ENCODE measurements around the gene YRDC. TPM values are rescaled to one million over a fixed set of nuclear protein-coding genes. Genes with fewer than 3 reads are reported as not detected.
A peak's percentile ranks its signal among the peaks of the same experiment; 100 is the strongest.

YRDC gene
- total RNA-seq, 1 experiment from 2014 or later, result 41.4 TPM

DNA sequence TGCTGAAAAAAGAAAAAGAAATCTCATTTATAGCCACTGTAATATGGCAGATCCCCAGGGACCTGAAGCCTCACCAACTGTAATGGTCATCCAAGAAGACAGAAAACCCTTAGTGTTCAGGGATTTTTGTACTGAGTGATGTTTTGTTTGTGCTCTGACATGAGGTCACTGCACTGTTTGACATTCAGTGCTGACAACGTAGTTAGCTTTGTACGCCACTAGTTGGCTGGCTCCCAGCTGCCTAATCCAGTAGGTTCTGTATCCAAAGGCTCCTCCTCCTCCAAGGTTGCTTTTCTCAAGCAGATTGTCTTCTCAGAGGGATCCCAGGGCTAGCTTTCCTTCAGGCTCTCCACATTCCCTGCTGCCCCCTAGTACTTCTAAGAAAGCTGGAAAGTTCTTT lies 9.5 kb upstream of the YRDC start:
- ChIA-PET CTCF (no interaction called here), RAD21 (ENCODE audit: low non-redundant PET in 1 of 2, low total read pairs in 2 of 2, uncharacterized antibody in 2 of 2, unreplicated experiment in 2 of 2) (no interaction called here), POLR2A (no interaction called here)
- H4K20me1 ChIP-seq (ENCODE audit: insufficient read depth), result no peaks in the 10 kb centered on the region
- H3K4me3 ChIP-seq (replicated peaks in 1 of 2; ENCODE audit: low read depth in 1 of 2, low read length in 2 of 2), result no peak overlapping the region
- no peak for DNase-seq (ENCODE audit: low read depth, low spot score)
- no peaks in the 10 kb centered on the region for H3K9me3 ChIP-seq (ENCODE audit: control insufficient read depth in 1 of 2, insufficient read depth in 1 of 2, low read depth in 1 of 2, low read length in 2 of 2)
- H3K4me2 ChIP-seq (ENCODE audit: low read length), result no peak overlapping the region
- no peaks in the 10 kb centered on the region for H3K27me3 ChIP-seq (ENCODE audit: insufficient read depth, low read length)
- no peaks in the 10 kb centered on the region for H3K79me2 ChIP-seq (ENCODE audit: insufficient read depth, low read length)
- H2AFZ ChIP-seq (ENCODE audit: low read depth, low read length, poor library complexity, severe bottlenecking), result no peak overlapping the region
- H3K9me2 ChIP-seq (ENCODE audit: insufficient read depth), result no peaks in the 10 kb centered on the region
- no peak for TF ChIP-seq JUND (IDR thresholded peaks at IDR 0.05)
- TF ChIP-seq, protein P1, sequence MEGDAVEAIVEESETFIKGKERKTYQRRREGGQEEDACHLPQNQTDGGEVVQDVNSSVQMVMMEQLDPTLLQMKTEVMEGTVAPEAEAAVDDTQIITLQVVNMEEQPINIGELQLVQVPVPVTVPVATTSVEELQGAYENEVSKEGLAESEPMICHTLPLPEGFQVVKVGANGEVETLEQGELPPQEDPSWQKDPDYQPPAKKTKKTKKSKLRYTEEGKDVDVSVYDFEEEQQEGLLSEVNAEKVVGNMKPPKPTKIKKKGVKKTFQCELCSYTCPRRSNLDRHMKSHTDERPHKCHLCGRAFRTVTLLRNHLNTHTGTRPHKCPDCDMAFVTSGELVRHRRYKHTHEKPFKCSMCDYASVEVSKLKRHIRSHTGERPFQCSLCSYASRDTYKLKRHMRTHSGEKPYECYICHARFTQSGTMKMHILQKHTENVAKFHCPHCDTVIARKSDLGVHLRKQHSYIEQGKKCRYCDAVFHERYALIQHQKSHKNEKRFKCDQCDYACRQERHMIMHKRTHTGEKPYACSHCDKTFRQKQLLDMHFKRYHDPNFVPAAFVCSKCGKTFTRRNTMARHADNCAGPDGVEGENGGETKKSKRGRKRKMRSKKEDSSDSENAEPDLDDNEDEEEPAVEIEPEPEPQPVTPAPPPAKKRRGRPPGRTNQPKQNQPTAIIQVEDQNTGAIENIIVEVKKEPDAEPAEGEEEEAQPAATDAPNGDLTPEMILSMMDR (IDR thresholded peaks at IDR 0.05 in 2 of 3, conservative IDR thresholded peaks at IDR 0.05 in 1 of 3; ENCODE audit: borderline replicate concordance in 1 of 3, insufficient read depth in 1 of 3, low read depth in 2 of 3, low read length in 2 of 3), result no peak
- TF ChIP-seq EGR1 (IDR thresholded peaks at IDR 0.05; ENCODE audit: low read depth), result no peak
- no peak for TF ChIP-seq RAD21 (IDR thresholded peaks at IDR 0.05; ENCODE audit: low read depth)
- TF ChIP-seq, protein P2, sequence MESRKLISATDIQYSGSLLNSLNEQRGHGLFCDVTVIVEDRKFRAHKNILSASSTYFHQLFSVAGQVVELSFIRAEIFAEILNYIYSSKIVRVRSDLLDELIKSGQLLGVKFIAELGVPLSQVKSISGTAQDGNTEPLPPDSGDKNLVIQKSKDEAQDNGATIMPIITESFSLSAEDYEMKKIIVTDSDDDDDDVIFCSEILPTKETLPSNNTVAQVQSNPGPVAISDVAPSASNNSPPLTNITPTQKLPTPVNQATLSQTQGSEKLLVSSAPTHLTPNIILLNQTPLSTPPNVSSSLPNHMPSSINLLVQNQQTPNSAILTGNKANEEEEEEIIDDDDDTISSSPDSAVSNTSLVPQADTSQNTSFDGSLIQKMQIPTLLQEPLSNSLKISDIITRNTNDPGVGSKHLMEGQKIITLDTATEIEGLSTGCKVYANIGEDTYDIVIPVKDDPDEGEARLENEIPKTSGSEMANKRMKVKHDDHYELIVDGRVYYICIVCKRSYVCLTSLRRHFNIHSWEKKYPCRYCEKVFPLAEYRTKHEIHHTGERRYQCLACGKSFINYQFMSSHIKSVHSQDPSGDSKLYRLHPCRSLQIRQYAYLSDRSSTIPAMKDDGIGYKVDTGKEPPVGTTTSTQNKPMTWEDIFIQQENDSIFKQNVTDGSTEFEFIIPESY (IDR thresholded peaks at IDR 0.05; ENCODE audit: extremely low read depth, insufficient replicate concordance, low read length), result no peak
- TF ChIP-seq ZNF274 (IDR thresholded peaks at IDR 0.05; ENCODE audit: low read depth, low read length), result no peak
- no peak for TF ChIP-seq YY1 (IDR thresholded peaks at IDR 0.05; ENCODE audit: extremely low read depth, insufficient replicate concordance, low read depth, low read length)
- no peak for TF ChIP-seq FOSL1 (IDR thresholded peaks at IDR 0.05; ENCODE audit: low read depth)
- no peak for TF ChIP-seq CBX3 (IDR thresholded peaks at IDR 0.05; ENCODE audit: low read depth)
- no peak for TF ChIP-seq TCF7L2 (IDR thresholded peaks at IDR 0.05; ENCODE audit: borderline replicate concordance, extremely low read depth, insufficient read depth, insufficient read length)
- no peak for TF ChIP-seq SP1 (IDR thresholded peaks at IDR 0.05; ENCODE audit: low read depth)
- no peak for TF ChIP-seq POLR2A (IDR thresholded peaks at IDR 0.05; ENCODE audit: borderline replicate concordance, extremely low read depth, insufficient read depth, insufficient read length)
- TF ChIP-seq ELF1 (IDR thresholded peaks at IDR 0.05; ENCODE audit: borderline replicate concordance, low read depth), result no peak
- TF ChIP-seq REST (IDR thresholded peaks at IDR 0.05; ENCODE audit: low read depth), result no peak
- TF ChIP-seq SIN3A (IDR thresholded peaks at IDR 0.05; ENCODE audit: low read depth), result no peak
- TF ChIP-seq ZFX (IDR thresholded peaks at IDR 0.05), result no peak
- no peak for TF ChIP-seq SRF (IDR thresholded peaks at IDR 0.05; ENCODE audit: low read depth)
- TF ChIP-seq POLR2AphosphoS5 (IDR thresholded peaks at IDR 0.05; ENCODE audit: low read depth, low read length), result no peak
- H3K27ac ChIP-seq (ENCODE audit: low read depth, low read length), result no peak overlapping the region
- no TSS peak for BruUV-seq (replicated peaks)
- intact Hi-C loops (cut with micrococcal nuclease), result no loop called here
- H3K36me3 ChIP-seq (ENCODE audit: control insufficient read depth in 1 of 2, insufficient read depth in 2 of 2, low read length in 2 of 2), result peaks cover 29 to 32% of the 10 kb centered on the region in 2 experiments; a peak in 3 of 4 replicates
- peak; percentile 63 for ATAC-seq
- no peak overlapping the region for H3K9ac ChIP-seq (ENCODE audit: low read length)
- no peaks in the 10 kb centered on the region for H3K4me1 ChIP-seq (ENCODE audit: control insufficient read depth in 1 of 2, insufficient read depth in 2 of 2, low read length in 2 of 2)

Data from HCT116 (cell line).